ENCODE data around the gene REEP3.

DNA sequence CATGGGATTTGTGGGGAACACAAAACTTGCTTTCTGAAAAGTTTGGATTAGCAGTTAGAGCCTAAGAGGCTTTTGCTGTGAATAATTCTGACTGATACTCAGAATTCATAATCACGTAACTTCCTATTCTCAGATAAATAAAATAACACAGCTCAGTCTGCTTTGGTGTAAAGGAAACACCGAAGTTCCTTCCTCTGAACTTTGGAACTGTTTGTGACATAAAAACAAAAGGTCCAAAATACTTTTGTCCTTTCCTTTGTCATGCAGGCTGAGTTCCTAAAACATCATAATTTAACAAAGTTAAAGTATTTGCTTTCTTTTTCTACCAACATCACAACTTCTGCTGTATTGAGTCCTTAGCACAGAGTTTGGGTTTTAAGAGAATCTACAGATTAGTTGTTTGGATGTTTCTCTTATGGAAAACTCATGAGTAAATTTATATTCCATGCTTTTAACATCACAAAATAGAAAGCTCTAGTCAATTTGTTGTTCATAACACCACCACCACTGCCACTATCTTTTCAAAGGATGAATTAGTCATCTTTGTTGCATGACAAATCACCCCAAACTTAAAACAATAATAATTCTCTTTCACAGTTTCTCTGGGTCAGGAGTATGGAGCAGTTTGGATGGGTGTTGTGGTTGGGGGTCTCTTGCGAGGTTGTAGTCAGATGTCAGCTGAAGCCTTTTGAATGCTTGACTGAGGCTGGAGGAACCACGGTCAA is 123.4 kb downstream of the REEP3 start:
- no peak for TF ChIP-seq CTCF (IDR thresholded peaks at IDR 0.05; ENCODE audit: low read length)
- TF ChIP-seq EZH2 (optimal IDR thresholded peaks at IDR 0.05; ENCODE audit: low read depth, low read length) = no peak

Data from MM.1S (cell line).